Neuronal stem cell (in vitro differentiated cells): ENCODE results near the gene ADAP2.
A peak's percentile ranks its signal among the peaks of the same experiment; 100 is the strongest.

Source experiments
- DNase-seq: peaks from one replicate; pipeline ENCODE4 v3.0.0-alpha.2; 2013; ENCODE audit warnings: low spot score
- H2AFZ ChIP-seq: one replicate; pipeline ENCODE4 v1.6.1; 2013; ENCODE audit warnings: mild to moderate bottlenecking, low read length, inconsistent platforms
- H2AK5ac ChIP-seq: 2 replicates; pipeline ENCODE4 v1.6.1; 2013; ENCODE audit warnings: low read depth, mild to moderate bottlenecking, inconsistent platforms, low read length, moderate library complexity, mixed read lengths
- H2BK120ac ChIP-seq: 2 replicates; pipeline ENCODE4 v1.6.1; 2013; ENCODE audit warnings: low read depth, mild to moderate bottlenecking, inconsistent platforms, low read length, moderate library complexity, mixed read lengths
- H2BK12ac ChIP-seq: one replicate; pipeline ENCODE4 v1.6.1; 2013; ENCODE audit warnings: low read length, inconsistent platforms
- H2BK15ac ChIP-seq: 2 replicates; pipeline ENCODE4 v1.6.1; 2013; ENCODE audit warnings: mild to moderate bottlenecking, low read length, inconsistent platforms, mixed read lengths
- H2BK5ac ChIP-seq: one replicate; pipeline ENCODE4 v1.6.1; 2013; ENCODE audit warnings: inconsistent platforms, mild to moderate bottlenecking, low read length, moderate library complexity
- H3K14ac ChIP-seq: one replicate; pipeline ENCODE4 v1.6.1; 2013; ENCODE audit warnings: low read length, inconsistent platforms
- H3K18ac ChIP-seq: 2 replicates; pipeline ENCODE4 v1.6.1; 2013; ENCODE audit warnings: low read length, inconsistent platforms
- H3K23ac ChIP-seq: 2 replicates; pipeline ENCODE4 v1.6.1; 2013; ENCODE audit warnings: low read depth, mild to moderate bottlenecking, mixed read lengths, low read length, inconsistent platforms; ENCODE audit not compliant: poor library complexity
- H3K27ac ChIP-seq: replicated peaks from 3 replicates; pipeline ENCODE4 v1.5.1; 2013; ENCODE audit warnings: low read length, inconsistent platforms
- H3K27me3 ChIP-seq, 3 experiments: 2 replicates each; pipeline ENCODE4 v1.6.1; 2013; ENCODE audit warnings: low read length in 3 of 3, mild to moderate bottlenecking in 2 of 3, inconsistent platforms in 1 of 3, low read depth in 1 of 3, mixed read lengths in 1 of 3, moderate library complexity in 1 of 3; ENCODE audit not compliant: control insufficient read depth in 3 of 3, insufficient read depth in 3 of 3
- H3K36me3 ChIP-seq, 2 donors: replicated peaks in 1 of 2; 2 replicates each; pipeline ENCODE4 v1.6.1; 2013; ENCODE audit warnings: low read length in 2 of 2; ENCODE audit not compliant: control insufficient read depth in 2 of 2, insufficient read depth in 2 of 2
- H3K4ac ChIP-seq: 2 replicates; pipeline ENCODE4 v1.6.1; 2013; ENCODE audit warnings: inconsistent platforms, mild to moderate bottlenecking, low read length, moderate library complexity
- H3K4me1 ChIP-seq, 2 donors: 1 replicate in 1 of 2; 2 replicates in 1 of 2; pipeline ENCODE4 v1.6.1; 2013; ENCODE audit warnings: low read length in 2 of 2, low read depth in 1 of 2; ENCODE audit not compliant: control insufficient read depth in 2 of 2, insufficient read depth in 1 of 2
- H3K4me2 ChIP-seq: one replicate; pipeline ENCODE4 v1.6.1; 2013; ENCODE audit warnings: mild to moderate bottlenecking, low read length, inconsistent platforms; ENCODE audit not compliant: insufficient read depth, poor library complexity, severe bottlenecking
- H3K4me3 ChIP-seq, 2 donors: 2 replicates each; pipeline ENCODE4 v1.5.1; 2013; ENCODE audit warnings: low read length in 2 of 2, mild to moderate bottlenecking in 2 of 2, inconsistent platforms in 1 of 2, moderate library complexity in 1 of 2
- H3K79me1 ChIP-seq: one replicate; pipeline ENCODE4 v1.6.1; 2013; ENCODE audit warnings: low read depth, mild to moderate bottlenecking, inconsistent platforms, low read length, moderate library complexity
- H3K9ac ChIP-seq: one replicate; pipeline ENCODE4 v1.6.1; 2013; ENCODE audit warnings: mild to moderate bottlenecking, low read depth, low read length, inconsistent platforms; ENCODE audit not compliant: poor library complexity
- H3K9me3 ChIP-seq, 2 donors: replicated peaks in 1 of 2; 2 replicates each; pipeline versions ENCODE3 to v1.6.1; 2013; ENCODE audit warnings: low read length in 2 of 2, mild to moderate bottlenecking in 2 of 2, inconsistent platforms in 1 of 2, low read depth in 1 of 2, mixed read lengths in 1 of 2, moderate library complexity in 1 of 2; ENCODE audit not compliant: control insufficient read depth in 2 of 2, insufficient read depth in 1 of 2
- H4K8ac ChIP-seq: one replicate; pipeline ENCODE4 v1.6.1; 2013; ENCODE audit warnings: low read depth, mild to moderate bottlenecking, inconsistent platforms, low read length, moderate library complexity
- H4K91ac ChIP-seq: one replicate; pipeline ENCODE4 v1.6.1; 2013; ENCODE audit warnings: low read length, low read depth, mild to moderate bottlenecking, inconsistent platforms; ENCODE audit not compliant: poor library complexity
- WGBS, 2 donors: extraction: QIAGEN DNeasy Blood & Tissue Kit; methylation state at CpG; one replicate each; pipeline ENCODE4 v1.1.7; 2013; ENCODE audit warnings: missing lambda C conversion rate in 2 of 2, mixed read lengths in 1 of 2; ENCODE audit not compliant: insufficient read length in 2 of 2, insufficient replicate concordance in 1 of 2; ENCODE audit errors: extremely low coverage in 2 of 2; 5-methylcytosine and 5-hydroxymethylcytosine counted together

Gene ADAP2

GRCh38 chr17:30942308-30943079, 20.7 kb downstream of the ADAP2 start:
- Histone ChIP-seq H4K91ac (no peak overlapping the region), H4K8ac (no peak overlapping the region), H2BK5ac (no peak overlapping the region), H2AFZ (no peak overlapping the region), H3K27me3 (peaks cover 0 to 3% (median 2%) of the 10 kb centered on the region in 3 experiments), H3K4me1 (peaks cover 0 to 2% of the 10 kb centered on the region in 2 donors), H3K79me1 (no peaks in the 10 kb centered on the region), H3K27ac (no peak overlapping the region), H2BK12ac (no peak overlapping the region), H2AK5ac (no peak overlapping the region), H3K4ac (no peak overlapping the region), H2BK15ac (no peak overlapping the region), H3K14ac (no peak overlapping the region), H3K9ac (no peak overlapping the region), H3K4me3 (no peak overlapping the region), H3K18ac (no peak overlapping the region), H3K4me2 (no peak overlapping the region), H3K9me3 (no peaks in the 10 kb centered on the region), H3K36me3 (no peaks in the 10 kb centered on the region), H3K23ac (no peak overlapping the region), H2BK120ac (no peak overlapping the region)
- no CpG with 5 or more reads among the region's 4 CpGs for WGBS, 2 donors
- DNase-seq: no peak

- Histone ChIP-seq H3K4me1 (no peaks in the 10 kb centered on the region), H3K4me2 (no peak overlapping the region), H3K4ac (no peak overlapping the region), H3K27me3 (peaks cover 0 to 3% (median 0%) of the 10 kb centered on the region in 3 experiments), H4K8ac (no peak overlapping the region), H3K36me3 (no peaks in the 10 kb centered on the region), H2BK120ac (no peak overlapping the region), H3K27ac (no peak overlapping the region), H3K23ac (no peak overlapping the region), H2BK12ac (no peak overlapping the region), H3K4me3 (no peak overlapping the region), H3K14ac (no peak overlapping the region), H3K9me3 (no peaks in the 10 kb centered on the region), H2BK5ac (no peak overlapping the region), H4K91ac (no peak overlapping the region), H3K79me1 (no peaks in the 10 kb centered on the region), H3K9ac (no peak overlapping the region), H3K18ac (no peak overlapping the region), H2BK15ac (no peak overlapping the region), H2AFZ (no peak overlapping the region), H2AK5ac (peak overlapping the region; percentile 10)
- 100% methylated on average over 3 of the region's 5 CpGs; no CpG with 5 or more reads in 1 of the 2 donors for WGBS, 2 donors
- no peak for DNase-seq
Observed at GRCh38 chr17:30947796-30948195, 26.1 kb downstream of the ADAP2 start.

GRCh38 chr17:30950189-30950588, 28.4 kb downstream of the ADAP2 start:
- Histone ChIP-seq H3K4me1 (no peaks in the 10 kb centered on the region), H3K4me2 (no peak overlapping the region), H2BK120ac (no peak overlapping the region), H3K36me3 (no peaks in the 10 kb centered on the region), H3K4ac (no peak overlapping the region), H3K9ac (no peak overlapping the region), H3K9me3 (no peaks in the 10 kb centered on the region), H3K27ac (no peak overlapping the region), H2BK12ac (no peak overlapping the region), H3K79me1 (no peaks in the 10 kb centered on the region), H4K91ac (no peak overlapping the region), H2BK15ac (no peak overlapping the region), H2AFZ (no peak overlapping the region), H3K4me3 (no peak overlapping the region), H2BK5ac (no peak overlapping the region), H3K23ac (no peak overlapping the region), H4K8ac (no peak overlapping the region), H3K14ac (no peak overlapping the region), H3K27me3 (peaks cover 0 to 2% (median 0%) of the 10 kb centered on the region in 3 experiments), H2AK5ac (no peak overlapping the region), H3K18ac (no peak overlapping the region)
- no CpG with 5 or more reads among the region's 5 CpGs for WGBS, 2 donors
- DNase-seq: no peak

GRCh38 chr17:30950669-30951399, 29.1 kb downstream of the ADAP2 start:
- no peak for DNase-seq
- H3K23ac ChIP-seq: no peak overlapping the region
- H3K9me3 ChIP-seq: no peaks in the 10 kb centered on the region
- no peak overlapping the region for H3K4me2 ChIP-seq
- H2AK5ac ChIP-seq: no peak overlapping the region
- no peak overlapping the region for H4K8ac ChIP-seq
- no peaks in the 10 kb centered on the region for H3K4me1 ChIP-seq
- no peak overlapping the region for H3K9ac ChIP-seq
- H3K27me3 ChIP-seq: peaks cover 0 to 2% (median 0%) of the 10 kb centered on the region in 3 experiments
- no CpG with 5 or more reads among the region's 9 CpGs for WGBS, 2 donors
- no peak overlapping the region for H2BK15ac ChIP-seq
- H3K18ac ChIP-seq: no peak overlapping the region
- no peak overlapping the region for H2BK120ac ChIP-seq
- H3K14ac ChIP-seq: no peak overlapping the region
- no peaks in the 10 kb centered on the region for H3K79me1 ChIP-seq
- H3K27ac ChIP-seq: no peak overlapping the region
- H3K4me3 ChIP-seq: no peak overlapping the region
- no peak overlapping the region for H4K91ac ChIP-seq
- H2AFZ ChIP-seq: no peak overlapping the region
- no peak overlapping the region for H3K4ac ChIP-seq
- H2BK12ac ChIP-seq: no peak overlapping the region
- H2BK5ac ChIP-seq: no peak overlapping the region
- no peaks in the 10 kb centered on the region for H3K36me3 ChIP-seq
